ENCODE results near the gene PLD1.

Gene PLD1

DNA sequence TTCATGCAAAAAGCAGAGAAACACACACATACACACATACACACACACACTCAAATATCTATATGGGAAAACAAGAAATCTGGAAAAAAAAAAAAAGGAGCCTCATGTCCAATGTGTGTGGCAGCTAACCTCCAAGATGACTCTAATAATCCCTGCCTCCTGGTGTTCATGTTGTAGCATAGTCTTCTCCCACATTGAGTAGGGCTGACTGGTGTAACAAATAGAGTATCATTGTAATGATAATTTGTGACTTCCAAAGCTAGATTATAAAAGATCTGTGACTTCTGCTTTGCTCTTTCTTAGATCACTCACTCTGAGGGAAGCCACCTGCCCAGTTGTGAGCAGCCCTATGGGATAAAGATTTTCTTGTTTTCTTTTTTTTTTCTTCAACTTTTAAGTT, 219.2 kb downstream of the PLD1 start:
- TF ChIP-seq TAF1 (IDR thresholded peaks at IDR 0.05; ENCODE audit: borderline replicate concordance, insufficient read depth, low read length), result no peak
- TF ChIP-seq, protein P1, sequence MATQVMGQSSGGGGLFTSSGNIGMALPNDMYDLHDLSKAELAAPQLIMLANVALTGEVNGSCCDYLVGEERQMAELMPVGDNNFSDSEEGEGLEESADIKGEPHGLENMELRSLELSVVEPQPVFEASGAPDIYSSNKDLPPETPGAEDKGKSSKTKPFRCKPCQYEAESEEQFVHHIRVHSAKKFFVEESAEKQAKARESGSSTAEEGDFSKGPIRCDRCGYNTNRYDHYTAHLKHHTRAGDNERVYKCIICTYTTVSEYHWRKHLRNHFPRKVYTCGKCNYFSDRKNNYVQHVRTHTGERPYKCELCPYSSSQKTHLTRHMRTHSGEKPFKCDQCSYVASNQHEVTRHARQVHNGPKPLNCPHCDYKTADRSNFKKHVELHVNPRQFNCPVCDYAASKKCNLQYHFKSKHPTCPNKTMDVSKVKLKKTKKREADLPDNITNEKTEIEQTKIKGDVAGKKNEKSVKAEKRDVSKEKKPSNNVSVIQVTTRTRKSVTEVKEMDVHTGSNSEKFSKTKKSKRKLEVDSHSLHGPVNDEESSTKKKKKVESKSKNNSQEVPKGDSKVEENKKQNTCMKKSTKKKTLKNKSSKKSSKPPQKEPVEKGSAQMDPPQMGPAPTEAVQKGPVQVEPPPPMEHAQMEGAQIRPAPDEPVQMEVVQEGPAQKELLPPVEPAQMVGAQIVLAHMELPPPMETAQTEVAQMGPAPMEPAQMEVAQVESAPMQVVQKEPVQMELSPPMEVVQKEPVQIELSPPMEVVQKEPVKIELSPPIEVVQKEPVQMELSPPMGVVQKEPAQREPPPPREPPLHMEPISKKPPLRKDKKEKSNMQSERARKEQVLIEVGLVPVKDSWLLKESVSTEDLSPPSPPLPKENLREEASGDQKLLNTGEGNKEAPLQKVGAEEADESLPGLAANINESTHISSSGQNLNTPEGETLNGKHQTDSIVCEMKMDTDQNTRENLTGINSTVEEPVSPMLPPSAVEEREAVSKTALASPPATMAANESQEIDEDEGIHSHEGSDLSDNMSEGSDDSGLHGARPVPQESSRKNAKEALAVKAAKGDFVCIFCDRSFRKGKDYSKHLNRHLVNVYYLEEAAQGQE (IDR thresholded peaks at IDR 0.05; ENCODE audit: insufficient read depth in 1 of 2, low read depth in 2 of 2, low read length in 2 of 2), result no peak
- no peak for TF ChIP-seq FOXP2 (optimal IDR thresholded peaks at IDR 0.05; ENCODE audit: borderline replicate concordance, extremely low read depth, extremely low read length, insufficient read depth)

DNA sequence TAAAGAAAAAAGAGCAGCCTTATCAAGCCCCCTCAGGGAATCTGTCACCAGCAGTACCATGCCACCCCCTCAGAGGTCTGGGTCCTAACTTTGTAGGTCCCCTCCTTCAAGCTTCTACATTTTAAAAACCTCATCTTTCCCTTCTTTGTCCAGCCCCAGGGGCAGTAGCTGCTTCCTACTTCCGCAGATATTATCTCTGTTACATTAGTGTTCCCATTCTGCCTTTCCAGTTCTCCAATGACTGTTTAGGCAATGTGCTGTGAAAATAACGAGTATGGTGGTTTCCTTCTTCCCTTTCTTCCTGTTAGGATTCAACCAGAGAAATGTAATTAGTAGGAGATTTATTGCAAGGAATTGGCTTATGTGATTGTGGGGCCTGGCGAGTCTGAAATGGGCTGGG, 224.0 kb downstream of the PLD1 start:
- TF ChIP-seq TAF1 (IDR thresholded peaks at IDR 0.05; ENCODE audit: borderline replicate concordance, insufficient read depth, low read length), result no peak
- no peak for TF ChIP-seq POLR2AphosphoS5 (IDR thresholded peaks at IDR 0.05; ENCODE audit: low read depth, low read length)
- no peak for TF ChIP-seq FOXP2 (optimal IDR thresholded peaks at IDR 0.05; ENCODE audit: borderline replicate concordance, extremely low read depth, extremely low read length, insufficient read depth)
- TF ChIP-seq SIN3A (IDR thresholded peaks at IDR 0.05; ENCODE audit: borderline replicate concordance, insufficient read depth, low read length), result no peak
- TF ChIP-seq, protein P1 (IDR thresholded peaks at IDR 0.05; ENCODE audit: insufficient read depth in 1 of 2, low read depth in 2 of 2, low read length in 2 of 2), result no peak

DNA sequence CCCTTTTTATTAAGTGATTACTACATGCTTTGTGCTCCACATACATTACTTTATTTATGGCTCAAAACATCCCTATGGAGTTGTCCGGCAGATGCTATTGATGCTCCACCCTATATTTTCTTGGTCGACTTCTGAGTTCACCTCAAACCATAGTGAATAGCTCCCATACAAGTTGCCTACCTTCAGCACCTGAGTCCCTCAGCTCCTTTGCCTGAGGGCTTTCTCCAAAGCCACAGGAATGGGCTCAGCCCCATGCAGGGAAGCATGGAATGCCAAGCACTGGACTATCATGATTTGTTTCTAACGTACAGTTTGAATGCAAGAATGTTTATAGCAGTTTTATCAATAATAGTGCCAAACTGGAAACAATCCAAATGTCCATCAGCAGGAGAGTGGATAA, 225.2 kb downstream of the PLD1 start:
- TF ChIP-seq, protein P1 (IDR thresholded peaks at IDR 0.05; ENCODE audit: insufficient read depth in 1 of 2, low read depth in 2 of 2, low read length in 2 of 2), result no peak
- TF ChIP-seq TAF1 (IDR thresholded peaks at IDR 0.05; ENCODE audit: borderline replicate concordance, insufficient read depth, low read length) (no peak), POLR2AphosphoS5 (IDR thresholded peaks at IDR 0.05; ENCODE audit: low read depth, low read length) (no peak), SIN3A (IDR thresholded peaks at IDR 0.05; ENCODE audit: borderline replicate concordance, insufficient read depth, low read length) (no peak), FOXP2 (optimal IDR thresholded peaks at IDR 0.05; ENCODE audit: borderline replicate concordance, extremely low read depth, extremely low read length, insufficient read depth) (no peak)

DNA sequence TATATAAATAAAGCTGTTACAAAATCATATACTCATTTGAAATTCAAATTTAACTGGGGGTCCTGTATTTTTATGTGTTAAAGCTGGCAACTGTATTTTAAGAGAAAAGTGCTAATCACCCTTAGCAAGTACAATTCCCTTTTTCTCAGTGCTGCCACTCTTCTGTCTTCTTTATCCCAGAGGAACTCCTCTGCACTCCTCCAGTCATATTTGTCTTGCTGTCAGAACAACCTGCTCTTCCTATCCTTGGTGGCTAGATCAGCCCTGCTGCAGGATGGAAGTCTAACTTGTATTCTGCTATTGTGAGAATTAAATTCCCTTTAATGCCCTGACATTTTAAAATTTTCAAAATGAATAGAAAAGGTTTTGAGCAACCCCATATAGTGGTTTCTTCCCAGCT, 226.2 kb downstream of the PLD1 start:
- no peak for TF ChIP-seq POLR2AphosphoS5 (IDR thresholded peaks at IDR 0.05; ENCODE audit: low read depth, low read length)

DNA sequence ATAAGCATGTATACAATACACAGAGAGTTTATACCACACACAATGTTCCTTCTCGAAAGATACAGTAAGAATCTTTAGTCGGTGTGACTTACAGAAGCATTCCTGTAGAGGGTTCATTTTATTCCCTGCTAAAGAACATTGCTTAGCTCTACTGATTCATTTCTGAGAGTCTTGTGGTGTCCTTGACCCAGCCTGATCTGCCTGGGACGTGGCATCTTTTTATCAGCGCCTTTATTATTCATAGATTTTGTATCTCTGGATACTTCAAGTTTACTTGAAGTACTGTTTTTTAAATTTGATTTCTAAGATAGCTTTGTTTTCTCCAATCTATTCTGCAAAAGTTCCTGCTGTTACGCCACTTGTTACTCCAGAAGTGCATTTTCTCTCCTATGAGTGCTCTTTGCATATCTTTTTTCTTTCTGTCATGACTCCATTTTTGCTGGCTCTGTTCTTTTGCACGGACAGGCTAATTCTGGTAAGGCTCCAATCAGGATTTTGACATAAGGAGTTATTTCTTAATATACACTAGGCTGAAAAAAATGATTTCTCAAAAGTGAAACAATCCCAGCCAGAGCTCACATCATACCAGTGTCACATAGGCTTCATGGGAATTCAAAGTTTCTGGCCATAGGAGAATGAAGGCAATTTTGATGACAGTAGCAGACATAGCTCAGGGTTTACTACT, 235.6 kb downstream of the PLD1 start:
- no peak for TF ChIP-seq TAF1 (IDR thresholded peaks at IDR 0.05; ENCODE audit: borderline replicate concordance, insufficient read depth, low read length)
- TF ChIP-seq FOXP2 (optimal IDR thresholded peaks at IDR 0.05; ENCODE audit: borderline replicate concordance, extremely low read depth, extremely low read length, insufficient read depth), result no peak
- TF ChIP-seq SIN3A (IDR thresholded peaks at IDR 0.05; ENCODE audit: borderline replicate concordance, insufficient read depth, low read length), result no peak
- no peak for TF ChIP-seq POLR2AphosphoS5 (IDR thresholded peaks at IDR 0.05; ENCODE audit: low read depth, low read length)

DNA sequence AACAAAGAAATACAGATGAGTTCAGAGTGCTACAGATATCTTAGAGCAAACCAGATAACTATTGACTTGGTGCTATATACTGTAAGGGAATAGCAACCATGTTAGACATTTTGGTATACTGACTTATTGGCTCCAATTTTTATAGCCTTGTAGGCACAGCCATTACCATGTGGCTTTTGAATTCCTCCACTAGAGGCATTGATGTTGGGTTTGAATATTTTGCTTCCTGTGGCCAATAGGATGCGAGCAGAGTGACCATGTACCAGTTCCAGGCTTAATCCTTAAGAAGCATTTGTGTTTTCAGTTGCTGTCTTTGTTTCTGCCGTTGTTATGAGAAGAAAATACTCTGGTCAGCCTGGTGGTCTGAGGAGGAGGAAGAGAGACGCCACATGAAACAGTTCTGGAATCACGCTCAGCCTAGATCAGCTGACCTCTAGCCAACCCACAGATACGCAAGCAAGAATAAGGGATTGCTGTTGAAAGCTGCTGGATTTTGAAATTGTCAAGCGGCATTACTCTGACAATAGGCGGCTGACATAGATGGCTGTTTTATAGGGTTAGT, 240.6 kb downstream of the PLD1 start:
- TF ChIP-seq TAF1 (IDR thresholded peaks at IDR 0.05; ENCODE audit: borderline replicate concordance, insufficient read depth, low read length), result no peak
- no peak for TF ChIP-seq POLR2AphosphoS5 (IDR thresholded peaks at IDR 0.05; ENCODE audit: low read depth, low read length)
- TF ChIP-seq SIN3A (IDR thresholded peaks at IDR 0.05; ENCODE audit: borderline replicate concordance, insufficient read depth, low read length), result no peak
- TF ChIP-seq FOXP2 (optimal IDR thresholded peaks at IDR 0.05; ENCODE audit: borderline replicate concordance, extremely low read depth, extremely low read length, insufficient read depth), result no peak
- TF ChIP-seq, protein P1 (IDR thresholded peaks at IDR 0.05; ENCODE audit: insufficient read depth in 1 of 2, low read depth in 2 of 2, low read length in 2 of 2), result no peak
